SK-N-SH treated with all-trans-retinoic acid at 6 μM for 48 hours (cell line): ENCODE results near the gene PAPPA.

Source experiments
- ATAC-seq: fragments of 200-7000 bp; cut with Tn5 transposase; 3 replicates; pipeline ENCODE4 v1.9.1; 2020; ENCODE audit warnings: mild to moderate bottlenecking, moderate library complexity
- ARNTL ChIP-seq: fragments of 450-650 bp; formaldehyde crosslinking; IDR thresholded peaks from 2 replicates; pipeline ENCODE4 v1.5.0; 2020; ENCODE audit warnings: low read depth, mild to moderate bottlenecking, moderate library complexity, borderline replicate concordance
- BACH2 ChIP-seq: fragments of 250-450 bp; sonication (Bioruptor Pico); IDR thresholded peaks from 2 replicates; pipeline ENCODE4 v1.9.0; 2021; ENCODE audit warnings: mild to moderate bottlenecking, borderline replicate concordance
- CREB5 ChIP-seq: fragments of 250-450 bp; sonication (Bioruptor Pico); IDR thresholded peaks from 2 replicates; pipeline ENCODE4 v1.5.1; 2020; ENCODE audit warnings: low read depth, mild to moderate bottlenecking, moderate library complexity
- CSDC2 ChIP-seq: fragments of 250-450 bp; sonication (Bioruptor Pico); IDR thresholded peaks from 2 replicates; pipeline ENCODE4 v1.5.0; 2020; ENCODE audit warnings: mild to moderate bottlenecking, moderate library complexity
- GLIS3 ChIP-seq: fragments of 250-450 bp; sonication (Bioruptor Pico); IDR thresholded peaks from 2 replicates; pipeline ENCODE4 v1.5.0; 2020; ENCODE audit warnings: mild to moderate bottlenecking, moderate library complexity
- ISL1 ChIP-seq: fragments of 250-450 bp; sonication (Bioruptor Pico); IDR thresholded peaks from 2 replicates; pipeline ENCODE4 v2.1.2; 2022; ENCODE audit warnings: mild to moderate bottlenecking, moderate library complexity
- OSR1 ChIP-seq: fragments of 250-450 bp; sonication (Bioruptor Pico); IDR thresholded peaks from 2 replicates; pipeline ENCODE4 v1.8.0; 2022; ENCODE audit warnings: moderate library complexity, mild to moderate bottlenecking, inconsistent platforms
- POU6F1 ChIP-seq: fragments of 250-450 bp; sonication (Bioruptor Pico); IDR thresholded peaks from 2 replicates; pipeline ENCODE4 v1.8.0; 2021; ENCODE audit warnings: low read depth, mild to moderate bottlenecking, moderate library complexity, borderline replicate concordance
- PPARA ChIP-seq: fragments of 250-450 bp; sonication (Bioruptor Pico); IDR thresholded peaks from 2 replicates; pipeline ENCODE4 v1.5.0; 2020; ENCODE audit warnings: mild to moderate bottlenecking, borderline replicate concordance
- RARB ChIP-seq: fragments of 250-450 bp; sonication (Bioruptor Pico); IDR thresholded peaks from 2 replicates; pipeline ENCODE4 v1.8.0; 2021; ENCODE audit warnings: mild to moderate bottlenecking, moderate library complexity
- SNAI2 ChIP-seq: fragments of 250-450 bp; sonication (Bioruptor Pico); IDR thresholded peaks from 2 replicates; pipeline ENCODE4 v1.5.0; 2020; ENCODE audit warnings: mild to moderate bottlenecking, moderate library complexity
- TCF4 ChIP-seq: fragments of 250-450 bp; sonication (Bioruptor Pico); IDR thresholded peaks from 2 replicates; pipeline ENCODE4 v1.8.0; 2021; ENCODE audit warnings: mild to moderate bottlenecking, moderate library complexity, borderline replicate concordance
- TOX ChIP-seq: fragments of 250-450 bp; sonication (Bioruptor Pico); IDR thresholded peaks from 2 replicates; pipeline ENCODE4 v1.8.0; 2021; ENCODE audit warnings: mild to moderate bottlenecking, moderate library complexity, borderline replicate concordance
- TSHZ2 ChIP-seq: fragments of 250-450 bp; sonication (Bioruptor Pico); IDR thresholded peaks from 2 replicates; pipeline ENCODE4 v1.5.0; 2020; ENCODE audit warnings: mild to moderate bottlenecking, moderate library complexity
- ZC3H10 ChIP-seq: fragments of 250-450 bp; sonication (Bioruptor Pico); IDR thresholded peaks from 2 replicates; pipeline ENCODE4 v1.5.1; 2021; ENCODE audit warnings: mild to moderate bottlenecking, moderate library complexity
- ZFP3 ChIP-seq: fragments of 250-450 bp; sonication (Bioruptor Pico); IDR thresholded peaks from 2 replicates; pipeline ENCODE4 v1.5.0; 2020; ENCODE audit warnings: mild to moderate bottlenecking, moderate library complexity
- ZFP30 ChIP-seq: fragments of 450-650 bp; formaldehyde crosslinking; IDR thresholded peaks from 2 replicates; pipeline ENCODE4 v1.5.0; 2022; ENCODE audit warnings: mild to moderate bottlenecking, moderate library complexity
- ZNF70 ChIP-seq: fragments of 450-650 bp; formaldehyde crosslinking; IDR thresholded peaks from 2 replicates; pipeline ENCODE4 v1.5.0; 2020; ENCODE audit warnings: mild to moderate bottlenecking, moderate library complexity
- ZNF8 ChIP-seq: fragments of 450-650 bp; formaldehyde crosslinking; IDR thresholded peaks from 2 replicates; pipeline ENCODE4 v1.5.0; 2020; ENCODE audit warnings: mild to moderate bottlenecking, moderate library complexity
- TF ChIP-seq, protein P1 (sequence below): fragments of 250-450 bp; sonication (Bioruptor Pico); IDR thresholded peaks from 2 replicates; pipeline ENCODE4 v1.8.0; 2020; ENCODE audit warnings: mild to moderate bottlenecking, moderate library complexity, borderline replicate concordance
- TF ChIP-seq, protein P2 (sequence below): fragments of 250-450 bp; sonication (Bioruptor Pico); IDR thresholded peaks from 2 replicates; pipeline ENCODE4 v1.5.1; 2021; ENCODE audit warnings: mild to moderate bottlenecking, moderate library complexity

PAPPA gene

GRCh38 chr9:116406469-116406868 lies 252.9 kb downstream of the PAPPA start:
- no peak for TF ChIP-seq SNAI2 (CRISPR knock-in tag)
- TF ChIP-seq CSDC2: no peak
- no peak for TF ChIP-seq BACH2 (CRISPR knock-in tag)
- no peak for TF ChIP-seq POU6F1 (CRISPR knock-in tag)
- no peak for TF ChIP-seq ZFP30 (CRISPR knock-in tag)
- no peak for TF ChIP-seq ARNTL (CRISPR knock-in tag)
- no peak for TF ChIP-seq RARB
- TF ChIP-seq ZFP3: no peak
- no peak for TF ChIP-seq TCF4 (CRISPR knock-in tag)
- TF ChIP-seq ZC3H10: no peak
- no peak for TF ChIP-seq ZNF70 (CRISPR knock-in tag)
- no peak for TF ChIP-seq PPARA
- TF ChIP-seq, protein P1, sequence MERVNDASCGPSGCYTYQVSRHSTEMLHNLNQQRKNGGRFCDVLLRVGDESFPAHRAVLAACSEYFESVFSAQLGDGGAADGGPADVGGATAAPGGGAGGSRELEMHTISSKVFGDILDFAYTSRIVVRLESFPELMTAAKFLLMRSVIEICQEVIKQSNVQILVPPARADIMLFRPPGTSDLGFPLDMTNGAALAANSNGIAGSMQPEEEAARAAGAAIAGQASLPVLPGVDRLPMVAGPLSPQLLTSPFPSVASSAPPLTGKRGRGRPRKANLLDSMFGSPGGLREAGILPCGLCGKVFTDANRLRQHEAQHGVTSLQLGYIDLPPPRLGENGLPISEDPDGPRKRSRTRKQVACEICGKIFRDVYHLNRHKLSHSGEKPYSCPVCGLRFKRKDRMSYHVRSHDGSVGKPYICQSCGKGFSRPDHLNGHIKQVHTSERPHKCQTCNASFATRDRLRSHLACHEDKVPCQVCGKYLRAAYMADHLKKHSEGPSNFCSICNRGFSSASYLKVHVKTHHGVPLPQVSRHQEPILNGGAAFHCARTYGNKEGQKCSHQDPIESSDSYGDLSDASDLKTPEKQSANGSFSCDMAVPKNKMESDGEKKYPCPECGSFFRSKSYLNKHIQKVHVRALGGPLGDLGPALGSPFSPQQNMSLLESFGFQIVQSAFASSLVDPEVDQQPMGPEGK (CRISPR knock-in tag): no peak
- no peak for ATAC-seq

DNA sequence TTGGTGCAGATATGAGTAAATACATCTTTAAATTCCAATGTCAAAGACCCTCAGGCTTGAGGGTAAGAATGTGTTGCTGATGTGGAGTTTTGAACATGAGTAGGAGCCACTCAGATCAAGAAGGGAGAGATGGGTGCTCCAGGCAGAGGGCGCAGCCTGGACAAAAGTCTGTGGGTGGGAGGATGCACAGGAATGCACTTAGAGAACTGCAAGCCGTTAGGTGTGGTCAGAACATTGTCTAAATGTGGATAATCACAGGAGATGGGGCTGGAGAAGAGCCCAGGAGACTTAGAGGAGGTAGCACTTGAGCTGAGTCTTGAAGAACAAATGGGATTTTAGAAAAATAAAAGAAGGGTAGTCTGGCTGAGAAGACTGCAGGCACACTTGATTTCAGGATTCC lies 255.5 kb downstream of the PAPPA start:
- no peak for TF ChIP-seq CSDC2
- no peak for TF ChIP-seq ZNF70 (CRISPR knock-in tag)
- no peak for TF ChIP-seq TOX (CRISPR knock-in tag)
- no peak for TF ChIP-seq BACH2 (CRISPR knock-in tag)
- TF ChIP-seq TCF4 (CRISPR knock-in tag): no peak
- TF ChIP-seq, protein P2, sequence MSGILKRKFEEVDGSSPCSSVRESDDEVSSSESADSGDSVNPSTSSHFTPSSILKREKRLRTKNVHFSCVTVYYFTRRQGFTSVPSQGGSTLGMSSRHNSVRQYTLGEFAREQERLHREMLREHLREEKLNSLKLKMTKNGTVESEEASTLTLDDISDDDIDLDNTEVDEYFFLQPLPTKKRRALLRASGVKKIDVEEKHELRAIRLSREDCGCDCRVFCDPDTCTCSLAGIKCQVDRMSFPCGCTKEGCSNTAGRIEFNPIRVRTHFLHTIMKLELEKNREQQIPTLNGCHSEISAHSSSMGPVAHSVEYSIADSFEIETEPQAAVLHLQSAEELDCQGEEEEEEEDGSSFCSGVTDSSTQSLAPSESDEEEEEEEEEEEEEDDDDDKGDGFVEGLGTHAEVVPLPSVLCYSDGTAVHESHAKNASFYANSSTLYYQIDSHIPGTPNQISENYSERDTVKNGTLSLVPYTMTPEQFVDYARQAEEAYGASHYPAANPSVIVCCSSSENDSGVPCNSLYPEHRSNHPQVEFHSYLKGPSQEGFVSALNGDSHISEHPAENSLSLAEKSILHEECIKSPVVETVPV (CRISPR knock-in tag): no peak
- no peak for TF ChIP-seq ZFP30 (CRISPR knock-in tag)
- no peak for TF ChIP-seq ZNF8 (CRISPR knock-in tag)
- TF ChIP-seq, protein P1 (CRISPR knock-in tag): no peak
- no peak for TF ChIP-seq ZFP3
- TF ChIP-seq OSR1 (CRISPR knock-in tag): no peak
- TF ChIP-seq POU6F1 (CRISPR knock-in tag): no peak
- no peak for TF ChIP-seq GLIS3
- no peak for TF ChIP-seq PPARA
- TF ChIP-seq TSHZ2 (CRISPR knock-in tag): no peak
- no peak for TF ChIP-seq ISL1 (CRISPR knock-in tag)
- no peak for TF ChIP-seq CREB5 (CRISPR knock-in tag)
- no peak for TF ChIP-seq SNAI2 (CRISPR knock-in tag)
- no peak for ATAC-seq
